Kidney tubule cell (primary cell): ENCODE measurements around the gene CERK.
A peak's percentile ranks its signal among the peaks of the same experiment; 100 is the strongest.

ENCODE experiments used
- DNase-seq: peaks from one replicate; pipeline ENCODE4 v3.0.0-alpha.2; 2018; ENCODE audit warnings: low spot score

Gene CERK

GRCh38 chr22:46699091-46699490 lies 39.0 kb downstream of the CERK start:
- no peak for DNase-seq

DNA sequence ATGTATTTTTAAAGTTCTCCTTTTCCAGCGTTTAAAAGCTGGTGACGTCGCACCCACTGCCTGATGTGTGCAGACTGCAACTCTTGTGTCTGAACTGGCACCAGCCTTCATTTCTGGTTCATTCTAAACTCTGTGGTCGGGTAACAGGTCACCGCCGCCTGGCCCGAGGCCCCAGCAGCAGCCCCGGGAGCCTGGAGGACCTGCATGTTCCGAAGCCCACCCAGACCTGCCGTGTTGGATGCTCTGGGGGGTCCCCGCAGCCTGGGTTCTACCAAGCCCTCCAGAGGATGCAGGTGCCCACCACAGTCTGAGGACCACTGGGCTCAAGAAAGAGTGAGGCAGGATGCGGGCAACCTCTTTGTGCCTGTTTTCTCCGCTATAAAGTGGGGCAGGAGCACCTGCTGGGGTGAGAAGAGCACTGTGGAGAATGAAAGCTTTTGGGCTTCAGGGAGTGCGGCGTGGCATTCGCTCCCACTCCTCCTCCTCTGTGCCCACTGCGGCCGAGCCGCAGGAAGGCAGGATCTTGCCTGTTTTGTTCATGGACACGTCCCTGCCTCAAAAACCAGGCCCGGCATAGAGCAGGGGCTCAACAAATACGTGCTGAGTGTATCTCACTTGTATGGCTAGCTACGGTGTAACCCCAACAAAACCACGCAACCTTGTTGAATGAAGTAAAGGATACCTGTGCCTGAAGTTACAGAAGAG lies 40.1 kb downstream of the CERK start:
- no peak for DNase-seq

DNA sequence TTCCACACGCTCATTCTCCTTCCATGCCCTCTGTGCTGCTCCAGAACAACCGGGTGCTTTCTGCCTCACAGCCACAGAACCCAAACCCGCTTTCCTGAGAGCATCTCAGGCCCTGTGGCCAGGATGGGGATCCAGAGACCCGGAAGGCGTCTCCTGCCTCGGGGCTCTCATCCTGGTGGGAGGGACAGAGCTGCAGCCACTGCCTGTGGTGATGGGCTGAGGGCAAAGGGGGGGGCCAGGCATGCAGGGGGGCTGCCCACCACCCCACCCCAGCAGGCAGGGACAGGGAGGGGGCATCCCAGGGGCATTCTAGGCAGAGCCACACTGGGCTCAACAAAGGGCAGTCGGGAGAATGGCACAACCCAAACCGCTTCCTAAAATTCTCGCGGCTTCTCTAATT lies 41.4 kb downstream of the CERK start:
- no peak for DNase-seq

GRCh38 chr22:46696229-46696518 lies 41.9 kb downstream of the CERK start:
- DNase-seq, result no peak

GRCh38 chr22:46695346-46696228 lies 42.5 kb downstream of the CERK start:
- no peak for DNase-seq

DNA sequence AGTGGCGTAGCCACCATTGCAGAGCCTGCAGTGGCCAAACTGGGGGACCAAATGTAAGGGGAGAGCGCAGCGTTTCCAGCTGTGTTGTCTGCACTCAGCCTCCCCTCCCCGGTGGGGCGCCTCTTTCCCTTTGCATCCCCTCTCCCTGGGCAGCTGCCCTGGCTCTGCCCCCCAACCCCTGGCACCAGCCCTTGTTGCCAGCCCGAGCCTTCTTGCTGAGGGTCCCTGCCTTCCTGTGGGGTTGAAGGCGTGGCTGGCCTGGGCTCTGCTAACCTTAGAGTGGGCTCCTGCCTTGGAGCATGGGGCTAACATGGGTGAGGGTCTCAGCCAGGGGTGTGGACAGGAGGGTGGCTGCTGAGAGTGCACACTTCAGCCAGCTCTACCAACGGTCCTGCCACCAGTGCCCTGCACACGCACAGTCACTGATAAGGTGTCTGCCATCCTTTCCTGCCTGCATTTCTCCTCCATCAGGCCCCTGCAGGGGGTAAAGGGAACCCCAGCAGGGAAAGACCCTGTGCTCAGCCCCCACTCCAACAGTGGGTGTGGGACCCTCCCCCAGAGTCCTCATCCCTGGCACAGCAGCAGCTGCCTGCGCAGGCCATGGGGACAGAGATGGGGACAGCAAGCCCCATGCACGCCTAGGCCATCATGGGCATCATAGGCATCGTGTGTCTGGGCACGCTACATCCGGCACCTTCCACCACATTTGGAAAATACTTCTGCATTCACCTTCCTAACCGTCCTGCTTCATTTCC lies 43.5 kb downstream of the CERK start:
- DNase-seq, result no peak

DNA sequence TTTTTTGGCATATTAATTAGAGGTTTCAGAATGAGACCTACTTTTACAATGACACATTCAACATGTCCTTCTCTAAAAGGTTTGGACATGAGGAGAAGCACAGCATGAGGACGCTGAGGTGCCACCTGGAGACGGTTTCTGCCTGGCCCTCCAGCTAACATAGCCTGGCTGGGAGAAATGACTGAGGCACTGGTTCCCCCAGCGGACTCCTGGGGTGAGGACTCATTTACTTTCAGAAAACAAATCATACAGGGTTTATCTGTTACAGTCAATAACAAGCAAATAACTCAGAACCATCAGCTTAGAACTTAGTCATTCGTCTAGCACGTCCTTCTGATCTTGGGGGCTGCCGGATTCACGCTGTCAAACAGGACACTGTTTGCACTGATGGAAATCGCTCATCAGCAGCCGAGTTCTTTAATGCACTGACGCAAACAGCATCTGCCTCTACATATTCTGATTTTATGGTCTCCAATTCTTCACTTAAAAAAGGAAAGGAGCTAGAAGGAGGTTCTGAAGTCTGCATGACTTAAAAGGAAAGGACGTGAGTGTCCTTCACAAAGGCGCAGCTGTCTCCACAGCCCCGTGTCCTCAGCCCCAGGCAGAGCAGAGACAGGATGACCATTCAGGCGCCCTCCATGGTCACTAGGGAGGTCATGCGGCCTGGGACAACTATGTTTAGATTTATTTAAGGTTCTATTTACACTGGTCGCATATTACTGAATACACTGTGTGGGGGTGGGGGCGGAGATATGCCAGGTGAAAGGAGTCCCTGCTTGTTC lies 44.2 kb downstream of the CERK start:
- no peak for DNase-seq

- no peak for DNase-seq
These were observed 46.5 kb downstream of the CERK start for GRCh38 chr22:46691571-46691970.

- DNase-seq, result no peak
These were observed 47.9 kb downstream of the CERK start for GRCh38 chr22:46690146-46690545.

DNA sequence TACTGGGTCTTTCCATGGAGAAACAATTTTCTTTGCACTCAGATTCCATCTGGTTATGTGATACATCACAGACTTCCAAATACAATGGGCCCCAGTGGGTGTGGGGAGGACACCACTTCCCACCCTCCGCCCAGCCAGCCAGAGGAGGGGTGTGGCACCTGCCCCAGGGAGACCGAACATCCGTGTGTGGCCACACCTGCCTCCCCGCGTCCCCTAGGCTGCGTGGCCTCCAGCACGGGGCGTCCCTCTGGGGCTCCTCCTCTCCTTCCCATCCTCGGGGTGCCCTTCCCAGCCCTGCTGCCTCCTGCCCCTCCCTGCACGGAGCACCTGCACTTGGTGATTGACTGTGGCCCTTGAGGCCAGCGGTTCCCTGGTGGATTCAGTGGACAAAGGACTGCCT lies 49.1 kb downstream of the CERK start:
- DNase-seq, result no peak

DNA sequence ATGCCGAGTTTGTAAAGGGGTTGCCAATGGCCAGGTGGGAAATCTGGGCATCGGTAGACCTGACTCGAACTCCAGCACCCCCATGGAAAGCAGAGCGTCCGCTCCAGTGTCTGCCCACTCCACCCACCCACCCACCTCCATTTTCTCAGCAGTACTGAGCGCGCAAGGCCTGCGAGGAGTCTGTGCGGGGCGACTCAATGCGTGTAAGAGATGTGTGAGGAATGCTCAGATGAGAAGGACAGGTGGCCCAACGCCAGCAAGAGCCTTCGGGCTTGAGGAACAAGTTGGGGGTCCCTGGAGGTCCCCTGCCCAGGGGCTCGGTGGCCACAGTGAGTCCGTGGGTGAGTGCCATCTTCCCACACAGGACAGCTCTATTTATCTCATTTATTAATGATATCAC lies 50.6 kb downstream of the CERK start:
- no peak for DNase-seq

DNA sequence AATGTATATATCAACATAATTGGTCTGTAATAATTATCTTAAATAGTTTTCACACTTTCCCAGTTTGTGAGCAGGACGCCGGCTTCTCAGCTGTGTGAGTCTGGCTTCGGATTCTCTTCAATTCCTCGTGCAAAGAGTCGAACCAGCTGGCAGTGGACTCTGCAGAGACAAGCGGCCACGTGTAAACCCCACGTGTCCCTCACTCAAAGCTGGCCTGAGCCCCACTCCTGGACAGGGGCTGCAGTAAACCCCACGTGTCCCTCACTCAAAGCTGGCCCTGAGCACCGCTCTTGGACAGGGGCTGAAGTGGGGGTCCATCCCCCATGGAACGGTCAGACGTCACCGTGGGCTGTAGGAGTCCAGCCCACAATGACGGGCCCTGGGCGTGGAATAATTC lies 51.0 kb downstream of the CERK start:
- no peak for DNase-seq

- DNase-seq, result no peak
These were observed 51.6 kb downstream of the CERK start for GRCh38 chr22:46686221-46687047.

DNA sequence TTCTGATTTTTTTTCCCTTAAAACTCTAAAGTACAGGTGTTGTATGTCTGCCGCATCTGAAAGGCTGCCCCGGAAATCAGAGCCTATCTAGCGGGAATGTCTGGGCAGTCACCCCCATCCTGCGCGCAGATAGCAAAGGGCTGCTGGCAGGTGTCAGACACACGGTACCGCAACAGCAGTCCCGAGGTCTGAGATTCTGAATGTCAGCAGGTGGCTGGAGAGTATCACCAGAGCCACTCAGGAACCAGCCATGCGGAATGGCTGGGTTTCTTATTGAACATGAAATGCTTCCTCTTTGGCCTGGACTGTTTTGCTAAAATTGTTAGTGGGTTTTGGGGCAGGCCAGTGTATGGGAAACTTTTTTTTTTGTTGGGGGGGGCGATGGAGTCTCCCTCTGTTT lies 53.3 kb downstream of the CERK start:
- peak; percentile 9 for DNase-seq

DNA sequence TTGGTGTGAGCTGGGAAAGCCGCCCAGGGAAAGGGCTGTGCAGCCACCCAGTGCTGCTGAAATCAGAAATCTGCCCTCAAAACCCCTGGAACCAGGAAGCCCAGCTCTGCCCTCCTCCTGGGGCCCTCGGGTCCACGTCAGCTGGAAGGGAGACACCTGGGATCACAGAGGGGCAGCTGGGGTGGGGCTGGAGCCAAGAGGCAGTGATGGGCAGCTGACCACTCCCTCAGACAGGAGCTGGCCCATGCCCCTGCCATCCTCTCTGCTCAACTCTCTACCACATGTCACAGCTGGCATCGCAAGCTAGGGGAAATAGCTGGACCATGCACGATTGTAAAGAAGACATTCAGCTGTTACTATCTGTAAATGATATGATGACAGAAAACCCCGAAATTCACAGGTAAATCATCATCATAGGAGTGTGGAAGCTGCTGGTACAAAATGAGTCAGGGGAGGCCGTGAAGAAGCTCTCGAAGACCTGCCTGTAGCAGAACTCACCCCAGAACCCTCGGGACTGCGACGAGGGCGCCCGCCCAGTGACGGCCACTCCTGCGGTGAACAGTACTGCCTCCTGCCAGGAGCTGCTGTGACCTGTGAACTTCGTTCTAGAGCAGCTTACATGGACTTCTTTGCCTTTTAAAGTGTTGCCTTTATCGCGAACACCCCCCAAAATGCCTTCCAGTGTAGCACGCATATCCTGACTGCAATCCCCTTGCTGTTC lies 55.9 kb downstream of the CERK start:
- DNase-seq, result no peak

DNA sequence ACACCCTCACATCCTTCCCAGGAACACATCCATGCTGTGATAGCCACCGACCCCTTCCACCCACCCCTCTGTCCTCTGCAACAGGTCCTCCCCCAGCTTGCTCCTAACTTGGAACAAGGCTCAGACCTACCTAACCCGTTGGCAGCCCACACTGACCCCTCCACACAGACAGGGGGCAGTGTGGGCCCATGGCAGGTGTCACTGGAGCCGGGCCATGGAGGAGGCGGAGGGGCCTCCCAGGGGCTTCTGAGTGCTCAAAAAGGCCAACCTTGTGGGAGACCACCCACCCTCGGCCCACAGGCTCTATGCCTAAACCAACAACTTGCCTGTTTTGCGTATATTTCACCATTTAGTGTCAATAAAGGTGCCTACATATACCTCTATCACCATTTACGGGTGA lies 57.0 kb downstream of the CERK start:
- no peak for DNase-seq

- DNase-seq, result no peak
These were observed 58.3 kb downstream of the CERK start for GRCh38 chr22:46679706-46680269.

- no peak for DNase-seq
These were observed 59.0 kb downstream of the CERK start for GRCh38 chr22:46678785-46679700.

DNA sequence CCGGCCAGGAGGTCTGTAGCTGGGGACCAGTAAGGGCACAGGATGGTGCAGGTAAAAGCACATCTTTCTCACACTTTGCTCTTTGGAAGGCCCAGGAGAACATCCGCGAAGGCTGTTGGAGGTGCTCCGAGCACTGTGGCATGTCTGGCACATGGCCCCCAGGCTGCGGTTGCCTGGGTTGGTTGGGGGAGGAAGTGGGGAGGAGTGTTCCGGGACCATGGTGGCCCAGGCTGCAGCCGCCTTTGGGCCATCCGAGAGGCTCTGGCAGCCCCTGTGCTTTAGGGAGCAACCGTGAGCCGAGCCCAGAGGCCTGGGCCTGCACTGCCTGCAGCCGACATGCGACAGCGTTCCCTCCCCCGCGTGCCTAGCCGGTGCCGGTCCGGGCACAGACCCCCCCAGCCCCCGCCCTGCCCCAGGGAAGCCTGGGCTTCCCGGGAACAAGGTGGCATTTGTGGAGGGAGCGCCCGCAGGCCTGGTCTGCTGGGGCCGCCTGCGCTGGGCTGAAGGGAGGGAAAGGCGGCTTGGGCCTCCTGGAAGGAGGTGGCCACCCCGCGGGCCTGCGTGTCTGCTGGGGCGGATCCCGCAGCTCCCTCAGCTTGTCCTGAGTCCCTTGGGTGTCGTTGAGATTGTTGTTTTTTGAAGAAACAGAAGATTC lies 59.9 kb downstream of the CERK start:
- DNase-seq, result no peak
